ENCODE data around the gene CARM1.

DNA sequence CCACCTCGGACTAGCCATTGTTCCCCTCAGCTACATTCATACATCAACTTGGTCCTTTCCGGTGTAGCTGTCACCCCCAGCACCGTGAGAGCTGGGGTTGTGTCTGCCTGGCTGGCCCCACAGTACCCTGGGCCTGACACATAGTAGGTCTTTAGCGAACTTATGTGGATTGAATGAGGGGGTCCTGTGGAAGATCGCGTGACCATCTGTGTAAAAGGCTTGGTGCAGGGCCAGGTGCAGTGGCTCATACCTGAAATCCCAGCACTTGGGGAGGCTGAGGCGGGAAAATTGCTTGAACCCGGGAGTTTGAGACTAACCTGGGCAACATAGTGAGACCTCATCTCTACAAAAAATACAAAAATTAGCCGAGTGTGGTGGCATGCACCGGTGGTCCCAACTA is 91.5 kb downstream of the CARM1 start:
- TF ChIP-seq, protein P1, sequence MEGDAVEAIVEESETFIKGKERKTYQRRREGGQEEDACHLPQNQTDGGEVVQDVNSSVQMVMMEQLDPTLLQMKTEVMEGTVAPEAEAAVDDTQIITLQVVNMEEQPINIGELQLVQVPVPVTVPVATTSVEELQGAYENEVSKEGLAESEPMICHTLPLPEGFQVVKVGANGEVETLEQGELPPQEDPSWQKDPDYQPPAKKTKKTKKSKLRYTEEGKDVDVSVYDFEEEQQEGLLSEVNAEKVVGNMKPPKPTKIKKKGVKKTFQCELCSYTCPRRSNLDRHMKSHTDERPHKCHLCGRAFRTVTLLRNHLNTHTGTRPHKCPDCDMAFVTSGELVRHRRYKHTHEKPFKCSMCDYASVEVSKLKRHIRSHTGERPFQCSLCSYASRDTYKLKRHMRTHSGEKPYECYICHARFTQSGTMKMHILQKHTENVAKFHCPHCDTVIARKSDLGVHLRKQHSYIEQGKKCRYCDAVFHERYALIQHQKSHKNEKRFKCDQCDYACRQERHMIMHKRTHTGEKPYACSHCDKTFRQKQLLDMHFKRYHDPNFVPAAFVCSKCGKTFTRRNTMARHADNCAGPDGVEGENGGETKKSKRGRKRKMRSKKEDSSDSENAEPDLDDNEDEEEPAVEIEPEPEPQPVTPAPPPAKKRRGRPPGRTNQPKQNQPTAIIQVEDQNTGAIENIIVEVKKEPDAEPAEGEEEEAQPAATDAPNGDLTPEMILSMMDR (conservative IDR thresholded peaks at IDR 0.05; ENCODE audit: low read depth in 2 of 2), result no peak
- TF ChIP-seq, protein P2, sequence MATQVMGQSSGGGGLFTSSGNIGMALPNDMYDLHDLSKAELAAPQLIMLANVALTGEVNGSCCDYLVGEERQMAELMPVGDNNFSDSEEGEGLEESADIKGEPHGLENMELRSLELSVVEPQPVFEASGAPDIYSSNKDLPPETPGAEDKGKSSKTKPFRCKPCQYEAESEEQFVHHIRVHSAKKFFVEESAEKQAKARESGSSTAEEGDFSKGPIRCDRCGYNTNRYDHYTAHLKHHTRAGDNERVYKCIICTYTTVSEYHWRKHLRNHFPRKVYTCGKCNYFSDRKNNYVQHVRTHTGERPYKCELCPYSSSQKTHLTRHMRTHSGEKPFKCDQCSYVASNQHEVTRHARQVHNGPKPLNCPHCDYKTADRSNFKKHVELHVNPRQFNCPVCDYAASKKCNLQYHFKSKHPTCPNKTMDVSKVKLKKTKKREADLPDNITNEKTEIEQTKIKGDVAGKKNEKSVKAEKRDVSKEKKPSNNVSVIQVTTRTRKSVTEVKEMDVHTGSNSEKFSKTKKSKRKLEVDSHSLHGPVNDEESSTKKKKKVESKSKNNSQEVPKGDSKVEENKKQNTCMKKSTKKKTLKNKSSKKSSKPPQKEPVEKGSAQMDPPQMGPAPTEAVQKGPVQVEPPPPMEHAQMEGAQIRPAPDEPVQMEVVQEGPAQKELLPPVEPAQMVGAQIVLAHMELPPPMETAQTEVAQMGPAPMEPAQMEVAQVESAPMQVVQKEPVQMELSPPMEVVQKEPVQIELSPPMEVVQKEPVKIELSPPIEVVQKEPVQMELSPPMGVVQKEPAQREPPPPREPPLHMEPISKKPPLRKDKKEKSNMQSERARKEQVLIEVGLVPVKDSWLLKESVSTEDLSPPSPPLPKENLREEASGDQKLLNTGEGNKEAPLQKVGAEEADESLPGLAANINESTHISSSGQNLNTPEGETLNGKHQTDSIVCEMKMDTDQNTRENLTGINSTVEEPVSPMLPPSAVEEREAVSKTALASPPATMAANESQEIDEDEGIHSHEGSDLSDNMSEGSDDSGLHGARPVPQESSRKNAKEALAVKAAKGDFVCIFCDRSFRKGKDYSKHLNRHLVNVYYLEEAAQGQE (IDR thresholded peaks at IDR 0.05; ENCODE audit: unreplicated experiment), result no peak
- TF ChIP-seq CREB1 (CRISPR knock-in tag; IDR thresholded peaks at IDR 0.05; ENCODE audit: low read depth) (no peak), EZH2phosphoT487 (IDR thresholded peaks at IDR 0.05; ENCODE audit: unreplicated experiment) (no peak), JUNB (IDR thresholded peaks at IDR 0.05; ENCODE audit: unreplicated experiment) (no peak), POLR2AphosphoS5 (IDR thresholded peaks at IDR 0.05; ENCODE audit: low read depth) (no peak), EZH2 (IDR thresholded peaks at IDR 0.05; ENCODE audit: low read depth, unreplicated experiment) (no peak), NANOG (IDR thresholded peaks at IDR 0.05; ENCODE audit: borderline replicate concordance) (no peak), ZNF114 (CRISPR knock-in tag; IDR thresholded peaks at IDR 0.05) (no peak), STAT1 (IDR thresholded peaks at IDR 0.05; ENCODE audit: unreplicated experiment) (no peak), ZNF331 (CRISPR knock-in tag; IDR thresholded peaks at IDR 0.05; ENCODE audit: low read depth) (no peak)
- TF ChIP-seq, protein P3, sequence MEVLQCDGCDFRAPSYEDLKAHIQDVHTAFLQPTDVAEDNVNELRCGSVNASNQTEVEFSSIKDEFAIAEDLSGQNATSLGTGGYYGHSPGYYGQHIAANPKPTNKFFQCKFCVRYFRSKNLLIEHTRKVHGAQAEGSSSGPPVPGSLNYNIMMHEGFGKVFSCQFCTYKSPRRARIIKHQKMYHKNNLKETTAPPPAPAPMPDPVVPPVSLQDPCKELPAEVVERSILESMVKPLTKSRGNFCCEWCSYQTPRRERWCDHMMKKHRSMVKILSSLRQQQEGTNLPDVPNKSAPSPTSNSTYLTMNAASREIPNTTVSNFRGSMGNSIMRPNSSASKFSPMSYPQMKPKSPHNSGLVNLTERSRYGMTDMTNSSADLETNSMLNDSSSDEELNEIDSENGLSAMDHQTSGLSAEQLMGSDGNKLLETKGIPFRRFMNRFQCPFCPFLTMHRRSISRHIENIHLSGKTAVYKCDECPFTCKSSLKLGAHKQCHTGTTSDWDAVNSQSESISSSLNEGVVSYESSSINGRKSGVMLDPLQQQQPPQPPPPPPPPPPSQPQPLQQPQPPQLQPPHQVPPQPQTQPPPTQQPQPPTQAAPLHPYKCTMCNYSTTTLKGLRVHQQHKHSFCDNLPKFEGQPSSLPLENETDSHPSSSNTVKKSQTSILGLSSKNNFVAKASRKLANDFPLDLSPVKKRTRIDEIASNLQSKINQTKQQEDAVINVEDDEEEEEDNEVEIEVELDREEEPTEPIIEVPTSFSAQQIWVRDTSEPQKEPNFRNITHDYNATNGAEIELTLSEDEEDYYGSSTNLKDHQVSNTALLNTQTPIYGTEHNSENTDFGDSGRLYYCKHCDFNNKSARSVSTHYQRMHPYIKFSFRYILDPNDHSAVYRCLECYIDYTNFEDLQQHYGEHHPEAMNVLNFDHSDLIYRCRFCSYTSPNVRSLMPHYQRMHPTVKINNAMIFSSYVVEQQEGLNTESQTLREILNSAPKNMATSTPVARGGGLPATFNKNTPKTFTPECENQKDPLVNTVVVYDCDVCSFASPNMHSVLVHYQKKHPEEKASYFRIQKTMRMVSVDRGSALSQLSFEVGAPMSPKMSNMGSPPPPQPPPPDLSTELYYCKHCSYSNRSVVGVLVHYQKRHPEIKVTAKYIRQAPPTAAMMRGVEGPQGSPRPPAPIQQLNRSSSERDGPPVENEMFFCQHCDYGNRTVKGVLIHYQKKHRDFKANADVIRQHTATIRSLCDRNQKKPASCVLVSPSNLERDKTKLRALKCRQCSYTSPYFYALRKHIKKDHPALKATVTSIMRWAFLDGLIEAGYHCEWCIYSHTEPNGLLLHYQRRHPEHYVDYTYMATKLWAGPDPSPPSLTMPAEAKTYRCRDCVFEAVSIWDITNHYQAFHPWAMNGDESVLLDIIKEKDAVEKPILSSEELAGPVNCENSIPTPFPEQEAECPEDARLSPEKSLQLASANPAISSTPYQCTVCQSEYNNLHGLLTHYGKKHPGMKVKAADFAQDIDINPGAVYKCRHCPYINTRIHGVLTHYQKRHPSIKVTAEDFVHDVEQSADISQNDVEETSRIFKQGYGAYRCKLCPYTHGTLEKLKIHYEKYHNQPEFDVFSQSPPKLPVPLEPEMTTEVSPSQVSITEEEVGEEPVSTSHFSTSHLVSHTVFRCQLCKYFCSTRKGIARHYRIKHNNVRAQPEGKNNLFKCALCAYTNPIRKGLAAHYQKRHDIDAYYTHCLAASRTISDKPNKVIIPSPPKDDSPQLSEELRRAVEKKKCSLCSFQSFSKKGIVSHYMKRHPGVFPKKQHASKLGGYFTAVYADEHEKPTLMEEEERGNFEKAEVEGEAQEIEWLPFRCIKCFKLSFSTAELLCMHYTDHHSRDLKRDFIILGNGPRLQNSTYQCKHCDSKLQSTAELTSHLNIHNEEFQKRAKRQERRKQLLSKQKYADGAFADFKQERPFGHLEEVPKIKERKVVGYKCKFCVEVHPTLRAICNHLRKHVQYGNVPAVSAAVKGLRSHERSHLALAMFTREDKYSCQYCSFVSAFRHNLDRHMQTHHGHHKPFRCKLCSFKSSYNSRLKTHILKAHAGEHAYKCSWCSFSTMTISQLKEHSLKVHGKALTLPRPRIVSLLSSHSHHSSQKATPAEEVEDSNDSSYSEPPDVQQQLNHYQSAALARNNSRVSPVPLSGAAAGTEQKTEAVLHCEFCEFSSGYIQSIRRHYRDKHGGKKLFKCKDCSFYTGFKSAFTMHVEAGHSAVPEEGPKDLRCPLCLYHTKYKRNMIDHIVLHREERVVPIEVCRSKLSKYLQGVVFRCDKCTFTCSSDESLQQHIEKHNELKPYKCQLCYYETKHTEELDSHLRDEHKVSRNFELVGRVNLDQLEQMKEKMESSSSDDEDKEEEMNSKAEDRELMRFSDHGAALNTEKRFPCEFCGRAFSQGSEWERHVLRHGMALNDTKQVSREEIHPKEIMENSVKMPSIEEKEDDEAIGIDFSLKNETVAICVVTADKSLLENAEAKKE (CRISPR knock-in tag; IDR thresholded peaks at IDR 0.05), result no peak
- TF ChIP-seq, protein P4, sequence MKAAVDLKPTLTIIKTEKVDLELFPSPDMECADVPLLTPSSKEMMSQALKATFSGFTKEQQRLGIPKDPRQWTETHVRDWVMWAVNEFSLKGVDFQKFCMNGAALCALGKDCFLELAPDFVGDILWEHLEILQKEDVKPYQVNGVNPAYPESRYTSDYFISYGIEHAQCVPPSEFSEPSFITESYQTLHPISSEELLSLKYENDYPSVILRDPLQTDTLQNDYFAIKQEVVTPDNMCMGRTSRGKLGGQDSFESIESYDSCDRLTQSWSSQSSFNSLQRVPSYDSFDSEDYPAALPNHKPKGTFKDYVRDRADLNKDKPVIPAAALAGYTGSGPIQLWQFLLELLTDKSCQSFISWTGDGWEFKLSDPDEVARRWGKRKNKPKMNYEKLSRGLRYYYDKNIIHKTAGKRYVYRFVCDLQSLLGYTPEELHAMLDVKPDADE (IDR thresholded peaks at IDR 0.05), result no peak
